ENCODE data around the gene ATP7B.

The ATP7B gene

DNA sequence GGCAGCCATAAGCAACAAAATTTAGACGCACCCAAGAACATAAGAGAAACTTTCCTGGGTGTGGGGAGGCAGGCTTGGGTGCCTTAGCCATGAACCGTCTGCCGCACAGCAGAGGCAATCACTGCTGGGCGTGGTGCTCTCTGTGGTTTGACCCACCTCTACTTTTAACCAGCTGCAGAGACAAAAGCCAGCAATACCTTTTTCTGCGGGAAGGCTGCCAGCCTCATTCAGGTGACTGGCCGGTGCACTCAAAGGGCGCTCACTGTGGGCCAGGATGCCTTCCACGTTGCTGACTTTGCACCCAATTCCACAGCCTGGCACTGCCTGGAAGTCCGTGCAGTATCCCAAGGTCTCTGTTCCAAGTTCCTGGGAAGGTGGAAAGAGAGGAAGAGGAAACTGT is 69.1 kb downstream of the ATP7B start:
- no peak for DNase-seq

DNA sequence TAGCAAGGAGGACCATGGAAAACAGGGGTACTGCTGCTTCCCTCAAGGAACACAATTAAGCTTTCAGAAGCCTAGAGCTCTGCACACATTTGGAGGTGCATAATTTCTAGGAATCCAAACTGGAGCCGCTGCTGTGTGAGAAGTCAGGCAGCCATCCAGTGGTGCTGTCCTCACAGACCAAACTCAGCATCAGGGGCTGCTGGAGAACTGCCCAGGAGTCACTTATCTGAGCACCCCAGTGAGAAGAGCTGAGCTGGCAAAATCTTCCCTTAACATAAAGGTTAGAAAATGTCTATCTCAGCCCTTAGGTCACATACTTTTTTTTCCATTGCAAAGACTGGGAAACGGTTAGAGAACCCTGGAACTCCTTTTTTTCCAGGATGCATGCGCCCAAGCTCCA is 72.8 kb downstream of the ATP7B start:
- no peak for DNase-seq

GRCh38 chr13:51937320-51938290 is 73.6 kb downstream of the ATP7B start:
- no peak for DNase-seq

GRCh38 chr13:51935326-51936171 is 75.7 kb downstream of the ATP7B start:
- no peak for DNase-seq

- DNase-seq = no peak
These were observed 76.7 kb downstream of the ATP7B start for GRCh38 chr13:51934461-51935087.

GRCh38 chr13:51933466-51934058 is 77.7 kb downstream of the ATP7B start:
- no peak for DNase-seq

DNA sequence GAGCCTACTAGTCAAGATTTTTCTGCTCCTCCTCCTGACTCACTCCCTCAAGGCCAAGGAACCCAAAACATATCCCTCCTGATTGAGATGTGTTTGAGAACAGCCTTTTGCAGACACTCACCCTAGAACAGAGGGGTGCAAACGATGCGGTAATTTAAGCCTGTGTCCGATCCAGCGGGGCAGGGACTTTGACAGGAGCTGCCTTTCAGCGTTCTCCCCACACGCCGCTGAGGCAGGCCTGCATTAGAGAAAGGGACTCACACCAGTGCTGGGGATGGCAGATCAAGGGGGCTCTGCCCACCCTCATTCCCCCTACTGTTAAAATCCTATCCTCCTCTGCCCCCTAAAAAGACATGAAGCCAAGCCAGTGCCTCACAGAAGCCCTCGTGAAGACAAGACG is 79.0 kb downstream of the ATP7B start:
- DNase-seq = no peak

- no peak for DNase-seq
These were observed 79.6 kb downstream of the ATP7B start for GRCh38 chr13:51931606-51932005.

- no peak for DNase-seq
These were observed 81.6 kb downstream of the ATP7B start for GRCh38 chr13:51929699-51930098.

GRCh38 chr13:51928231-51928630 is 83.0 kb downstream of the ATP7B start:
- DNase-seq = no peak

GRCh38 chr13:51927129-51927528 is 84.1 kb downstream of the ATP7B start:
- DNase-seq = no peak

DNA sequence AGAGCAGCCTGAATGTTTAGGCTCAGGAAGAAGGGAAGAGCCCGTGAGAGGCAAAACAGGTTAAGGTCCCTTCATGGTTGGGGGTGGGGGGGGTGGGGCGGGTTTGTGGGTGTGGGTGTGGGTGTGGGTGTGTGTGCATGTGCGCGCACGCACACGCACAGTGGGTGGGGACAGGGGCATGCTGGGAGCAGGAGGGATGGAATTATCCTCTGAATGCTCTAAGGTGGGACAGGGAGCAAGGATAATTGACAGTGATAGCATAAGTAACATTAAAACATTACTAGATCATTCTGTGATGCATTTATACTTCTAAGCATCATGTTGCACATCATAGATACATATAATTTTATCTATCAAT is 84.7 kb downstream of the ATP7B start:
- no peak for DNase-seq

GRCh38 chr13:51925865-51926527 is 85.3 kb downstream of the ATP7B start:
- DNase-seq = peak; percentile 39

- peak; percentile 10 for DNase-seq
These were observed 86.3 kb downstream of the ATP7B start for GRCh38 chr13:51924756-51925544.

DNA sequence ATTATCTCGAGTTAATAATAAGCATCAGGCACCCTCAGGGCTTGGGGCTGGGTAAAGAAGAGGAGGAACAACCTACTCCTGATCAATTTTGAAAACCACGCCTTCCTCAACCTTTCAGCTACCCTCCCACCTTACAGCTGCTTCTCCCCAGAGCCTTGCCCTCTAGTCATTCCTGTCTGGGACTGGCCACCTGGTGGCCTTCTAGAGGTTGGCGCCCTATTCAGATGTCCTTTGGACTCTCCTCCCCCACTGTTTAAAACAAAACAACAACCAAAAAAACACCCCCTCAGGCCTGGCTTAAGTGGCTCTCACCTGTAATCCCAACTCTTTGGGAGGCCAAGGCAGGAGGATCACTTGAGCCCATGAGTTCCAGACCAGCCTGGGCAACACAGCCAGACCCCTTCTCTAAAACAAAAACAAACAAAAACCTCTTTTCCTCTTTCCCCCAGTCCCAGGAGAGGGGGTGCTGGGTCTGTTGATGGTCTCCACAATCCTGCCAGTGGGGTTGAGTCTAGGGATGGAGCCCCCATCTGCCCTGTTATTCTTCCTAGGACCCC is 87.2 kb downstream of the ATP7B start:
- DNase-seq = peak; percentile 50

- peak; percentile 32 for DNase-seq
These were observed 88.3 kb downstream of the ATP7B start for GRCh38 chr13:51922771-51923480.

GRCh38 chr13:51921790-51922740 is 89.2 kb downstream of the ATP7B start:
- DNase-seq = peak; percentile 39

GRCh38 chr13:51920786-51921185 is 90.5 kb downstream of the ATP7B start:
- DNase-seq = peak; percentile 40

DNA sequence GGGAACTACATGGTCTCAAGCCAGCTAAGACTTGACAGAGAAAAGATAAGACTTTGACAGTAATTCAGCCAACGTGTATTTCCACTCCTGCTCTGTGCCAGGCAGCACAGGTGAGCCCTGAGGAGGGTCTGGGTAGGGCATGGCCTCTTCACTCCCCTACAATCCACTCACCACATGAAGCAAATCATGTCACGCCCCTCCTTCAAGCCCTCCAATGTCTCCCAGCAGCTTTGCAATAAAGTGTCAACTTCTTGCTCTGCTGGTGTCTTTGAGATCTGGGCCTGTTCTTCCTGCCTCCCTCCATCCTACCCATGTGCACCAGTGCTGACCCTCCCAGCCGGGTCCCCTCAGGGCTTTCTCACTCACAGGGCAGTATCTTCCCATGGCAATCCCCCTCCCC is 91.0 kb downstream of the ATP7B start:
- peak; percentile 29 for DNase-seq

All from activated CD8-positive, alpha-beta memory T cell treated with anti-CD3 and anti-CD28 coated beads, Interleukin-2, amount 50 U/mL, for 48 hours (primary cell).